Inflammatory macrophage treated with lipopolysaccharide for 1 hour (primary cell): ENCODE data around the gene CFAP119.
"Not testable (repeated sequence)": the region's sequence is repeated elsewhere in the genome, so short reads cannot be mapped to it uniquely, and the experiment has no call there.

Source experiments
- DNase-seq, 2 donors: peaks; one replicate each; pipeline ENCODE4 v3.0.0-alpha.2; 2020 to 2022

The CFAP119 gene

GRCh38 chr16:30761928-30762902, at the start of gene CFAP119, which contains the start of gene RNF40:
Gene CFAP119, minus strand, starts transcription at chr16:30762062. Its CDS starts 314 bp downstream, at chr16:30761748.
Gene RNF40, plus strand, starts transcription at chr16:30762322. Its CDS starts 224 bp downstream, at chr16:30762546.
- peak; percentile 96 to 98 for DNase-seq

GRCh38 chr16:30809675-30810074, 47.8 kb upstream of the CFAP119 start:
- not testable (repeated sequence) for DNase-seq

GRCh38 chr16:30808890-30809426, 47.1 kb upstream of the CFAP119 start:
- DNase-seq: not testable (repeated sequence)

- DNase-seq: peak; percentile 68 to 83
Observed at GRCh38 chr16:30808146-30808545, 46.3 kb upstream of the CFAP119 start.

GRCh38 chr16:30805370-30806169, 43.7 kb upstream of the CFAP119 start:
- peak; percentile 58 to 70 for DNase-seq

- DNase-seq: no peak
Observed at GRCh38 chr16:30805056-30805369, 43.2 kb upstream of the CFAP119 start.

- peak; percentile 8 to 26 for DNase-seq
Observed at GRCh38 chr16:30802936-30803335, 41.1 kb upstream of the CFAP119 start.

GRCh38 chr16:30797670-30798309, 35.9 kb upstream of the CFAP119 start:
- DNase-seq: no peak

- no peak for DNase-seq
Observed at GRCh38 chr16:30794634-30795033, 32.8 kb upstream of the CFAP119 start.

GRCh38 chr16:30793508-30794069, 31.7 kb upstream of the CFAP119 start:
- no peak for DNase-seq

GRCh38 chr16:30787613-30788378, 25.9 kb upstream of the CFAP119 start:
- no peak for DNase-seq

- peak in 1 of 2 donors; percentile 43 for DNase-seq
Observed at GRCh38 chr16:30786936-30787612, 25.2 kb upstream of the CFAP119 start, which contains the start of gene ZNF629. Gene ZNF629, minus strand, starts transcription at chr16:30787205. Its CDS starts 2,723 bp downstream, at chr16:30784482.

GRCh38 chr16:30786115-30786935, 24.5 kb upstream of the CFAP119 start:
- DNase-seq: peak in 1 of 2 donors; percentile 22

GRCh38 chr16:30785126-30786106, 23.6 kb upstream of the CFAP119 start:
- no peak for DNase-seq

GRCh38 chr16:30784215-30784614, 22.4 kb upstream of the CFAP119 start:
- DNase-seq: no peak

GRCh38 chr16:30783280-30784109, 21.6 kb upstream of the CFAP119 start:
- DNase-seq: no peak

GRCh38 chr16:30782486-30783279, 20.8 kb upstream of the CFAP119 start:
- DNase-seq: no peak
